Aorta (tissue), 5 donors: ENCODE measurements around the gene CHRM2. TPM values are rescaled to one million over a fixed set of nuclear protein-coding genes. Genes with fewer than 3 reads are reported as not detected.
A peak's percentile ranks its signal among the peaks of the same experiment; 100 is the strongest.

Experiments used
- ATAC-seq: fragments of 200-7000 bp; cut with Tn5 transposase; one replicate; pipeline ENCODE4 v1.9.1; 2022; ENCODE audit warnings: moderate library complexity; ENCODE audit not compliant: low FRiP score
- DNase-seq, 2 donors: peaks; one replicate each; pipeline ENCODE4 v3.0.0-alpha.2; 2020
- H3K27ac ChIP-seq, 2 donors: one replicate each; pipeline ENCODE4 v1.5.1; 2013; ENCODE audit warnings: low read length in 2 of 2, mild to moderate bottlenecking in 2 of 2, moderate library complexity in 2 of 2, control low read depth in 1 of 2, inconsistent platforms in 1 of 2, low read depth in 1 of 2
- H3K27me3 ChIP-seq, 2 donors: one replicate each; pipeline ENCODE4 v1.6.1; 2013; ENCODE audit warnings: control low read depth in 1 of 2, low read length in 1 of 2, mild to moderate bottlenecking in 1 of 2, moderate library complexity in 1 of 2; ENCODE audit not compliant: insufficient read depth in 2 of 2, control insufficient read depth in 1 of 2
- H3K36me3 ChIP-seq, 2 donors: one replicate each; pipeline ENCODE4 v1.6.1; 2013; ENCODE audit warnings: control low read depth in 1 of 2, low read length in 1 of 2, mild to moderate bottlenecking in 1 of 2; ENCODE audit not compliant: insufficient read depth in 2 of 2, control insufficient read depth in 1 of 2
- H3K4me1 ChIP-seq, 2 donors: one replicate each; pipeline ENCODE4 v1.6.1; 2013; ENCODE audit warnings: low read length in 2 of 2, control low read depth in 1 of 2, mild to moderate bottlenecking in 1 of 2, moderate library complexity in 1 of 2; ENCODE audit not compliant: insufficient read depth in 2 of 2, control insufficient read depth in 1 of 2
- H3K4me3 ChIP-seq, 2 donors: one replicate each; pipeline ENCODE4 v1.5.1; 2013; ENCODE audit warnings: low read length in 2 of 2, control low read depth in 1 of 2, mild to moderate bottlenecking in 1 of 2
- H3K9me3 ChIP-seq: one replicate; pipeline ENCODE4 v1.6.1; 2013; ENCODE audit warnings: mild to moderate bottlenecking, low read length; ENCODE audit not compliant: control insufficient read depth
- WGBS, 2 donors: extraction: QIAGEN DNeasy Blood & Tissue Kit; methylation state at CpG; one replicate each; pipeline ENCODE4 v1.1.7; 2013; 5-methylcytosine and 5-hydroxymethylcytosine counted together
- intact Hi-C, 2 donors: fragments of 100-400 bp; cut with DNase I; formaldehyde crosslinking; loops; one replicate each; pipeline versions ENCODE4 v1.14.2 to v1.15.0; 2022
- polyA plus RNA-seq, 2 donors: library from polyadenylated mRNA; stranded (reverse); fragments of 200-250 nt; gene quantifications; one replicate each; pipeline ENCODE4 v1.2.3, GENCODE V29; 2013
- total RNA-seq, 2 donors: library from RNA; stranded (reverse); fragmentation: NEBNext Ultra II Directional; extraction: Animal tissue kit (Norgen Biotek cat#: 25700); gene quantifications; one replicate each; pipeline ENCODE4 v1.2.1, GENCODE V29; 2021
- donor health status: healthy with polysubstance abuse.
- donor health status: Bipolar disorder and iron deficiency.
- donor health status: DM: no; HTN: no; CAD: no.
- donor health status: DM: no; HTN: no; CAD: no.
- donor health status: DM: yes; HTN: yes; CAD: no.

Gene CHRM2
- total and polyA plus RNA-seq, 4 donors, result 0.38 TPM; not detected in 3

GRCh38 chr7:136997735-136998134 is 129.3 kb downstream of the CHRM2 start:
- DNase-seq (no peak), ATAC-seq (no peak)
- intact Hi-C loops, result no loop called here
- Histone ChIP-seq H3K27me3 (no peaks in the 10 kb centered on the region), H3K36me3 (no peaks in the 10 kb centered on the region), H3K27ac (no peak overlapping the region), H3K9me3 (no peaks in the 10 kb centered on the region), H3K4me3 (no peak overlapping the region), H3K4me1 (no peaks in the 10 kb centered on the region)

DNA sequence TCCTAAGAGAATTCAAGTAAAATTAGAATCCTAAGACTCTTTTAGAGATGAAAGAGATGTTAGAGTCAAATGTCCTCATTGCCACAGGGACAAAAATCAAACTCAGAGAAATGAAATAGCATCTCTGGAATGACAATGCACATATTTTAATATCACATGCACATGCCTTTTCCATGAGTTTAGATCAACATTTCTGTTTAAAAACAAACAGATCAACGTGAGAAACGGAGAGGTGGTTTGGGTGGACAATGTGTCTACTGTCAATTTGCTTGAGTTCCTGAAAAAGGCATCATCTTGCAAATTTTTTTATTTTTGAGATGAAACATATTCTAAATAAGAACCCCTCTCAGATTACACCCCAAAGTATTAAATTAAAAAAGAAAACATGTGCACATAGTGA is 130.0 kb downstream of the CHRM2 start:
- H3K27ac ChIP-seq, result no peak overlapping the region
- H3K4me1 ChIP-seq, result no peaks in the 10 kb centered on the region
- intact Hi-C loops, result no loop called here
- no peaks in the 10 kb centered on the region for H3K9me3 ChIP-seq
- DNase-seq, result no peak
- WGBS, 2 donors, result 39 to 41% methylated on average over 2 of the region's 2 CpGs
- no peak for ATAC-seq
- H3K27me3 ChIP-seq, result no peaks in the 10 kb centered on the region
- H3K4me3 ChIP-seq, result no peak overlapping the region
- H3K36me3 ChIP-seq, result no peaks in the 10 kb centered on the region

DNA sequence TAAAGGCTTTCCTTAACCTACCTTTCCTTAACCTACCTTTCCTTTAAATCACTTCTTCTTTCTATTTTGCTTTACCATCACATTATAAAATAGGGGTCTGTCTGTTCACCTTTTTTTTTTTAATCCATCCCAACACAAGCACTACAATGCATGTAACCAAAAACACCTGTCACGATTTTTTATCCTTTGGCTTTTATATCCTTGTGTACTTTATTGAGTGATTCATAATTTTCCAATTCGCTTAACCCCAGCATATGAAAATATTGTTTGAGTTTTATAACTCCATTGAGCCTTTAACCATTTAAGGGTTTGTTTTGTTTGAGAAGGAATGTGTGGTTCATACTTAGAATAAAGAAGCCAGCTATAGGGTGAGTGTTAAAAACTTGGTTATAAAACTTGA is 132.2 kb downstream of the CHRM2 start:
- no peaks in the 10 kb centered on the region for H3K4me1 ChIP-seq
- intact Hi-C loops, result no loop called here

GRCh38 chr7:137001041-137001440 is 132.6 kb downstream of the CHRM2 start:
- intact Hi-C loops, result no loop called here
- no peak for DNase-seq
- Histone ChIP-seq H3K4me1 (no peaks in the 10 kb centered on the region), H3K4me3 (no peak overlapping the region), H3K27ac (no peak overlapping the region), H3K9me3 (no peaks in the 10 kb centered on the region), H3K27me3 (no peaks in the 10 kb centered on the region), H3K36me3 (no peaks in the 10 kb centered on the region)
- WGBS, 2 donors, result 2 to 12% methylated on average over 2 of the region's 2 CpGs
- ATAC-seq, result no peak

More for the DNA sequence above, 132.2 kb downstream of the CHRM2 start:
- 49 to 57% methylated on average over 2 of the region's 2 CpGs for WGBS, 2 donors
- Histone ChIP-seq H3K9me3 (no peaks in the 10 kb centered on the region), H3K36me3 (no peaks in the 10 kb centered on the region), H3K27ac (no peak overlapping the region), H3K27me3 (no peaks in the 10 kb centered on the region), H3K4me3 (no peak overlapping the region)
- ATAC-seq (no peak), DNase-seq (no peak)

DNA sequence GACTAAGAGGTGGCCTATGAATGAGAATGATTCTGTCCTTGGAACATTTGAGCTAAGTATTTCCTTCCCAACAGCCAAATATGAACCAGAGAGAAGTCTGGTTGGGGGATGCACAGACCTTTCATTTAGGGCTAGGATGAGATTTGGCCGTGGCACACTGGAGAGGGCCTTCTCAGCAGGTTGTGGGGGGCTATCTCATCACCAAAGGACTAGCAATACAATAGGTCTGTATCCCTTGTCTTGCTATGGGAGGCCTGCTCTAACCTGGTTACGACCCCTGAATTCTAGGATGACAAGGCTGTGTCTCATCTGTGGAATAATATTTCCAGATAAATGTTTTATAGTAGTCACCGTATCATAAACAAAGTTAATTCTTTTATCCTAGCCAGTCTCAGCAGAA is 133.0 kb downstream of the CHRM2 start:
- Histone ChIP-seq H3K9me3 (no peaks in the 10 kb centered on the region), H3K4me1 (no peaks in the 10 kb centered on the region), H3K4me3 (no peak overlapping the region), H3K36me3 (no peaks in the 10 kb centered on the region), H3K27me3 (no peaks in the 10 kb centered on the region), H3K27ac (no peak overlapping the region)
- intact Hi-C loops, result no loop called here
- 89 to 90% methylated on average over 3 of the region's 3 CpGs for WGBS, 2 donors
- no peak for ATAC-seq
- DNase-seq, result no peak

DNA sequence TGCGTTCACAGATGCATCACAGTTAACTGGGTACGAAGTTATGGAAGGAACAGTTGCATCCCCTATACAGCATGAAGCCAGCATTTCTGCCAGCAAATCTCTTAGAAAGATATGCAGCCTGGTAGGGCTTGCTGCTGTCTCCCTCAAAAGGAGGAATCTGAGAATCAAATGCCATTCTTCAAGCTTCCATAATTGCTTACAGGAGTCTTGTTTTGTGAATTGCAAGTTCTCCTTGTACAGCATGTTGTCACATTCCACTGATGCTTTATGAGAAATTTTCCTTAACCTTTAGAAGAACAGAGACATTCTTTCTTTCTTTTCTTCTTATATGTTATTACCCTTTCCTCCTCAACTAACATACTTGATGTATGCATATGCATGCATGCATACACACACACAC is 134.6 kb downstream of the CHRM2 start:
- intact Hi-C loops, result no loop called here
- Histone ChIP-seq H3K4me3 (no peak overlapping the region), H3K27ac (no peak overlapping the region), H3K27me3 (no peaks in the 10 kb centered on the region), H3K9me3 (no peaks in the 10 kb centered on the region), H3K4me1 (no peaks in the 10 kb centered on the region), H3K36me3 (no peaks in the 10 kb centered on the region)
- WGBS, 2 donors, result 90% methylated on average over 2 of the region's 2 CpGs
- no peak for ATAC-seq
- DNase-seq, result no peak

DNA sequence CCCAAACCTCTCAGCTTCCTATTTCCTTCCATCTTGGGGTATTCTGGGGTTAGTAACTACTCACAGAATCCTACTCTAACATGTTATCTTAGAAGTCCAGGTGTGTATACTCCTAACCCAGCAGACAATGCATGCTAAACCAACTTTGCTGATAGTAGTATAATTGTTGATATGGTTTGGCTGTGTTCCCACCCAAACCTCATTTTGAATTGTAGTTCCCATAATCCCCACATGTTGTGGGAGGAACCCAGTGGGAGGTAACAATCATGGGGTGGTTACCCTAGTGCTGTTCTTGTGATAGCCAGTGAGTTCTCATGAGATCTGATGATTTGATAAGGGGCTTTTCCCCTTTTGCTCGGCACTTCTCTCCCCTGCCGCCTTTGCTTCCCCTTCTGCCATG is 135.1 kb downstream of the CHRM2 start:
- Histone ChIP-seq H3K36me3 (no peaks in the 10 kb centered on the region), H3K27me3 (no peaks in the 10 kb centered on the region), H3K4me3 (no peak overlapping the region), H3K4me1 (no peaks in the 10 kb centered on the region), H3K27ac (no peak overlapping the region), H3K9me3 (no peaks in the 10 kb centered on the region)
- ATAC-seq (no peak), DNase-seq (no peak)
- intact Hi-C loops, result no loop called here
- WGBS, 2 donors, result 85 to 97% methylated on average over 2 of the region's 2 CpGs

DNA sequence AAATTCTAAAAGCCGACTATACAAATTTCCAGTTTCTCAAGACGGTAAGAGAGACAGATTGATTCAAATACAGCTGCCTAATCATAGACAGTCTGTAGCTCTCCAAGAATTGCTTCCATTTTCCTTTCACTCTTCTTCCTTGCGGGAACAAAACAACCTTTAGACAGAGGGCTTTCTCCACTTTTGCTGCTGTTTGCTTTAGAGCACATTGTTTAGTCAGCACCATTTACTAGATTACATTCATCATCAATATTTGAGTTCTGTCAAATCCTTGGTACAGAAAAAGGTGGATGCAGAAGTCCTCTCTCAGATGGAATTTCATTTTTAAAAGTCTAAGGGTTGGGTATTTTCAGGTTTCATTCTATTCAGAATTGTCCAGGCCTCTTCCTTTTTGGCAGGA is 137.4 kb downstream of the CHRM2 start:
- DNase-seq, result no peak
- H3K4me1 ChIP-seq, result no peaks in the 10 kb centered on the region
- no peak overlapping the region for H3K27ac ChIP-seq
- 68 to 84% methylated on average over 3 of the region's 3 CpGs for WGBS, 2 donors
- intact Hi-C loops, result no loop called here
- H3K27me3 ChIP-seq, result no peaks in the 10 kb centered on the region
- ATAC-seq, result peak; percentile 17
- H3K9me3 ChIP-seq, result no peaks in the 10 kb centered on the region
- no peaks in the 10 kb centered on the region for H3K36me3 ChIP-seq
- no peak overlapping the region for H3K4me3 ChIP-seq

DNA sequence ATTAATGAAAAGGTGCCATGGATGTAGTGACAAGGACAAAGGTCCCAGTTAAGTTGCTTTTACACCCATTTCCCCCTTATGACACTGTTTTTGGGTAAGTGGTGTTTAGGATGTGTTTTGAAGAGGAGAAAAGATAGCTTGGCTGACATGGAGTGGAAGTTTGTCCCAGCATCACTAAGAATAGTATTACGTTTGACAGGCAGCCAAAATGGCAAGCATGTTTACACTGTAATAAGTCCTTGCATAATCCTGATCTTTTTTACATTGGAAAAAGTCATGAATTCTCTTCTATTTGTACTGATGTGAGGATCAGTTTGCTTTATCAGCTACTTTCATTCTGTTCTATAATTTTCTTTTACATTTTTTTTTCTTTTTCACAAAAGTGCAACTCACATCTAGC is 137.8 kb downstream of the CHRM2 start:
- DNase-seq, result no peak
- no peaks in the 10 kb centered on the region for H3K4me1 ChIP-seq
- peak; percentile 77 for ATAC-seq
- no peaks in the 10 kb centered on the region for H3K36me3 ChIP-seq
- 12 to 22% methylated on average over 1 of the region's 1 CpG for WGBS, 2 donors
- H3K27me3 ChIP-seq, result no peaks in the 10 kb centered on the region
- no peaks in the 10 kb centered on the region for H3K9me3 ChIP-seq
- intact Hi-C loops, result no loop called here
- H3K4me3 ChIP-seq, result no peak overlapping the region
- no peak overlapping the region for H3K27ac ChIP-seq
